Stomach (tissue), 4 donors: ENCODE results near the gene DPH7.

Source experiments
- CTCF ChIP-seq, 7 experiments: fragments of 450-650 bp in 4 of 7; fragments of 200-600 bp in 3 of 7; sonication (generic) in 3 of 7; IDR thresholded peaks; one replicate each; pipeline ENCODE4 v1.5.1; 2016 to 2019; ENCODE audit warnings: antibody characterized with exemption in 7 of 7, control low read depth in 2 of 7, mild to moderate bottlenecking in 1 of 7
- EP300 ChIP-seq: sonication (generic); formaldehyde crosslinking; IDR thresholded peaks from one replicate; pipeline ENCODE4 v1.6.1; 2017; ENCODE audit warnings: antibody characterized with exemption
- POLR2A ChIP-seq, 4 donors: fragments of 450-650 bp; IDR thresholded peaks; one replicate each; pipeline ENCODE4 v1.6.1; 2016; ENCODE audit warnings: antibody characterized with exemption in 4 of 4, control low read depth in 2 of 4, mild to moderate bottlenecking in 1 of 4, moderate library complexity in 1 of 4
- POLR2AphosphoS5 ChIP-seq, 3 donors: sonication (generic); formaldehyde crosslinking; IDR thresholded peaks; one replicate each; pipeline ENCODE4 v1.6.1; 2016; ENCODE audit warnings: antibody characterized with exemption in 3 of 3

DNA sequence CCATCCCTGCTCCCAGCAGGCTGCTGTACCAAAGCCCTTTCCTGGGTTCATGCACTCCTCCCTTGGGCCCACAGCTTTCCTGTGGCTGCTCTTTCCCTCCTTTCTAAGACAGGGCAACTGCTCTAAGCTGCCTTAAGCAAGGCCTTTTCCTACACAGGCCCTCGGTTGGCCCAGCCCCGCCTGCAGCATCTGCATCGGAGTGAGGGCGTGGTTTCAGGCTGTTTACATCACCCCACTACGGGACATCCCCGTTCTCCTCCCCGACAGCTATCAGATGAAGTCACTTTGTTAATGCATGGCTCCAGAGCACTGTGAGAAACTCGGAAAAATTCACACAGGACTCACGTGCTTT lies 3.4 kb downstream of the DPH7 start:
- TF ChIP-seq CTCF (IDR thresholded peaks at IDR 0.05), result no peak
- no peak for TF ChIP-seq POLR2A (IDR thresholded peaks at IDR 0.05)
- no peak for TF ChIP-seq POLR2AphosphoS5 (IDR thresholded peaks at IDR 0.05)
- TF ChIP-seq EP300, result no peak
